Astrocyte of the cerebellum (primary cell): ENCODE results near the gene LSM12.

Experiments used
- DNase-seq: peaks from one replicate; pipeline ENCODE4 v3.0.0-alpha.2; 2011; ENCODE audit warnings: low read depth
- H3K4me3 ChIP-seq: 2 replicates; pipeline ENCODE4 v1.5.1; 2011; ENCODE audit warnings: mild to moderate bottlenecking, low read depth, low read length, moderate library complexity
- CTCF ChIP-seq: IDR thresholded peaks from 2 replicates; pipeline ENCODE4 v1.5.1; 2012; ENCODE audit warnings: low read length, low read depth, moderate library complexity, mild to moderate bottlenecking; ENCODE audit errors: missing control alignments
- in situ Hi-C: cut with HindIII; loops from 2 replicates; pipeline ENCODE4 v1.10.0; 2017; ENCODE audit warnings: low sequenced_read_pairs

Gene LSM12

GRCh38 chr17:44069974-44070454 is 3.5 kb upstream of the LSM12 start:
- H3K4me3 ChIP-seq, result peak overlapping the region; percentile 65
- no peak for DNase-seq
- no peak for TF ChIP-seq CTCF
- in situ Hi-C loops, result no loop called here

DNA sequence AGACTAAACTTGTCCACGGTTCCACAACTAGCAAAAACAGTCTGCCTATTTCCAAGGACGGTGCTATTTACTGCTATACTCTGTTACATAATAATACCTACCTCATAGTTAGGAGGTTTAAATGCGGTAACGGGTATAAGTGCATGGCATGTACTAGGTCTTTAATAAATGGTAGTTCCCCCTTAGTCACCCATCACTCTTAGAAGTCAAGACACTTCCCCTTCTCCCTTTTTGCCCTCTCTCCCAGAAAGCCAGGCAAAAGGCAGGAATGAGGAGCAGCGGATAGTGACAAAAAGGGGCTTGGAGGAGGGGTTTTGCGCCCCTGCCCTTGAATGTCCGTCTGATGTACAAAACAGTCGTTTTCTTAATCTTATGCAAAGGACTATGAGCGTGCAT is 1.1 kb upstream of the LSM12 start:
- TF ChIP-seq CTCF, result no peak
- in situ Hi-C loops, result no loop called here
- no peak overlapping the region for H3K4me3 ChIP-seq
- DNase-seq, result no peak

- DNase-seq, result no peak
- TF ChIP-seq CTCF, result no peak
- in situ Hi-C loops, result no loop called here
- H3K4me3 ChIP-seq, result peak overlapping the region; percentile 90
Observed at GRCh38 chr17:44065668-44066203, 735 bp downstream of the LSM12 start.

- TF ChIP-seq CTCF, result no peak
- in situ Hi-C loops, result no loop called here
- no peak overlapping the region for H3K4me3 ChIP-seq
- DNase-seq, result no peak
Observed at GRCh38 chr17:44063704-44064639, 2.5 kb downstream of the LSM12 start.

- no peak for TF ChIP-seq CTCF
- in situ Hi-C loops, result no loop called here
- no peak for DNase-seq
- H3K4me3 ChIP-seq, result no peak overlapping the region
Observed at GRCh38 chr17:44062871-44063270, 3.6 kb downstream of the LSM12 start.

GRCh38 chr17:44061446-44061845 is 5.0 kb downstream of the LSM12 start:
- DNase-seq, result no peak
- no peak overlapping the region for H3K4me3 ChIP-seq
- TF ChIP-seq CTCF, result no peak
- in situ Hi-C loops, result no loop called here
